ENCODE data around the gene BBS9. TPM values are rescaled to one million over a fixed set of nuclear protein-coding genes. Genes with fewer than 3 reads are reported as not detected.

The BBS9 gene
- total RNA-seq, 1 experiment from 2014 or later: 26.4 TPM

GRCh38 chr7:33400214-33400538 lies 270.8 kb downstream of the BBS9 start:
- no peak overlapping the region for H3K14ac ChIP-seq (ENCODE audit: insufficient read depth, low read length)
- H3K4me2 ChIP-seq (ENCODE audit: insufficient read depth, insufficient read length, low read length): no peak overlapping the region
- H3T11ph ChIP-seq (ENCODE audit: low read length): no peak overlapping the region
- Mint-ChIP-seq H3K27ac (no peak overlapping the region), H3K36me3 (ENCODE audit: insufficient read depth in 1 of 3, low read depth in 3 of 3) (peaks cover 12 to 20% (median 17%) of the 10 kb centered on the region in 3 experiments), H3K4me1 (peaks cover 8% of the 10 kb centered on the region in 2 experiments), H3K27me3 (ENCODE audit: low read depth) (no peaks in the 10 kb centered on the region), H3K4me3 (no peak overlapping the region), H3K9me3 (peaks cover 13 to 17% of the 10 kb centered on the region in 2 experiments)
- H3K9me3 ChIP-seq (ENCODE audit: control insufficient read depth, low read depth, low read length): no peaks in the 10 kb centered on the region
- H3K9ac ChIP-seq (ENCODE audit: extremely low read depth, insufficient read length, low read length): no peak overlapping the region
- no peak overlapping the region for H3K4ac ChIP-seq (ENCODE audit: low read depth, low read length)
- no peaks in the 10 kb centered on the region for H3K4me1 ChIP-seq (ENCODE audit: insufficient read depth, low read length)
- H3K27me3 ChIP-seq (ENCODE audit: insufficient read depth, low read length): no peaks in the 10 kb centered on the region
- no peak for DNase-seq
- H4K91ac ChIP-seq (ENCODE audit: insufficient read length, low read depth, low read length): no peak overlapping the region
- no peaks in the 10 kb centered on the region for H4K20me1 ChIP-seq (ENCODE audit: control insufficient read depth, insufficient read depth, insufficient read length)
- H4K5ac ChIP-seq (ENCODE audit: insufficient read length, low read depth, low read length): no peak overlapping the region
- no peak overlapping the region for H2BK20ac ChIP-seq (ENCODE audit: low read depth, low read length, poor library complexity, severe bottlenecking)
- no peak overlapping the region for H3K27ac ChIP-seq (ENCODE audit: insufficient read length, low read depth, low read length)
- TF ChIP-seq, protein P1, sequence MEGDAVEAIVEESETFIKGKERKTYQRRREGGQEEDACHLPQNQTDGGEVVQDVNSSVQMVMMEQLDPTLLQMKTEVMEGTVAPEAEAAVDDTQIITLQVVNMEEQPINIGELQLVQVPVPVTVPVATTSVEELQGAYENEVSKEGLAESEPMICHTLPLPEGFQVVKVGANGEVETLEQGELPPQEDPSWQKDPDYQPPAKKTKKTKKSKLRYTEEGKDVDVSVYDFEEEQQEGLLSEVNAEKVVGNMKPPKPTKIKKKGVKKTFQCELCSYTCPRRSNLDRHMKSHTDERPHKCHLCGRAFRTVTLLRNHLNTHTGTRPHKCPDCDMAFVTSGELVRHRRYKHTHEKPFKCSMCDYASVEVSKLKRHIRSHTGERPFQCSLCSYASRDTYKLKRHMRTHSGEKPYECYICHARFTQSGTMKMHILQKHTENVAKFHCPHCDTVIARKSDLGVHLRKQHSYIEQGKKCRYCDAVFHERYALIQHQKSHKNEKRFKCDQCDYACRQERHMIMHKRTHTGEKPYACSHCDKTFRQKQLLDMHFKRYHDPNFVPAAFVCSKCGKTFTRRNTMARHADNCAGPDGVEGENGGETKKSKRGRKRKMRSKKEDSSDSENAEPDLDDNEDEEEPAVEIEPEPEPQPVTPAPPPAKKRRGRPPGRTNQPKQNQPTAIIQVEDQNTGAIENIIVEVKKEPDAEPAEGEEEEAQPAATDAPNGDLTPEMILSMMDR (conservative IDR thresholded peaks at IDR 0.05): no peak
- no peaks in the 10 kb centered on the region for H3K79me1 ChIP-seq (ENCODE audit: insufficient read depth, low read depth, low read length, poor library complexity, severe bottlenecking)
- H2BK15ac ChIP-seq (ENCODE audit: low read depth, low read length): no peak overlapping the region
- H2AFZ ChIP-seq (ENCODE audit: low read length): no peak overlapping the region
- H2AK5ac ChIP-seq (ENCODE audit: insufficient read length, low read length): no peak overlapping the region
- no peak overlapping the region for H3K23ac ChIP-seq (ENCODE audit: insufficient read length, low read depth, low read length)
- no peak overlapping the region for H2BK120ac ChIP-seq (ENCODE audit: low read depth, low read length, poor library complexity, severe bottlenecking)
- no peak overlapping the region for H2BK12ac ChIP-seq (ENCODE audit: insufficient read length, low read depth, low read length)
- no peaks in the 10 kb centered on the region for H3K79me2 ChIP-seq (ENCODE audit: insufficient read depth, low read length)
- H4K8ac ChIP-seq (replicated peaks; ENCODE audit: insufficient read length, low read depth, low read length): no peak overlapping the region
- no peaks in the 10 kb centered on the region for H3K23me2 ChIP-seq (ENCODE audit: insufficient read length, low read depth, low read length, poor library complexity, severe bottlenecking)
- no peak overlapping the region for H3K18ac ChIP-seq (ENCODE audit: insufficient read length, low read depth, low read length)
- no CpG with 5 or more reads among the region's 1 CpG for WGBS (ENCODE audit: extremely low coverage, insufficient read length, low lambda C conversion rate)
- H3K56ac ChIP-seq (ENCODE audit: insufficient read length, low read depth, low read length): no peak overlapping the region
- no peak overlapping the region for H2BK5ac ChIP-seq (ENCODE audit: insufficient read length, low read length)
